Endodermal cell (in vitro differentiated cells): ENCODE results near the gene VPS13A. TPM values are rescaled to one million over a fixed set of nuclear protein-coding genes. Genes with fewer than 3 reads are reported as not detected.

Source experiments
- DNase-seq: peaks from one replicate; pipeline ENCODE4 v3.0.0-alpha.2; 2017
- H3K27ac ChIP-seq: 2 replicates; pipeline ENCODE4 v1.5.1; 2013; ENCODE audit warnings: mild to moderate bottlenecking, low read depth, low read length, moderate library complexity
- H3K27me3 ChIP-seq: 2 replicates; pipeline ENCODE4 v1.6.1; 2013; ENCODE audit warnings: mild to moderate bottlenecking, low read length, moderate library complexity; ENCODE audit not compliant: insufficient read depth, control insufficient read depth, poor library complexity, severe bottlenecking
- H3K36me3 ChIP-seq: 2 replicates; pipeline ENCODE4 v1.7.0; 2013; ENCODE audit warnings: mild to moderate bottlenecking, low read length, moderate library complexity; ENCODE audit not compliant: control insufficient read depth, insufficient read depth
- H3K4me1 ChIP-seq: one replicate; pipeline ENCODE4 v1.7.0; 2013; ENCODE audit warnings: low read length; ENCODE audit not compliant: control insufficient read depth, insufficient read depth
- H3K4me3 ChIP-seq: 2 replicates; pipeline ENCODE4 v1.5.1; 2013; ENCODE audit warnings: mild to moderate bottlenecking, low read length, moderate library complexity
- H3K9ac ChIP-seq: 2 replicates; pipeline ENCODE4 v1.6.1; 2013; ENCODE audit warnings: mild to moderate bottlenecking, low read length, moderate library complexity; ENCODE audit not compliant: poor library complexity, severe bottlenecking; ENCODE audit errors: extremely low read depth
- H3K9me3 ChIP-seq: 2 replicates; pipeline ENCODE4 v1.6.1; 2013; ENCODE audit warnings: mild to moderate bottlenecking, low read length, moderate library complexity; ENCODE audit not compliant: control insufficient read depth
- H3K27ac Mint-ChIP-seq: 2 replicates; pipeline ENCODE4 v1.8.0; 2020; ENCODE audit warnings: mixed read lengths
- H3K27me3 Mint-ChIP-seq: 2 replicates; pipeline ENCODE4 v1.8.0; 2021; ENCODE audit warnings: mild to moderate bottlenecking, mixed read lengths; ENCODE audit not compliant: insufficient read depth
- H3K36me3 Mint-ChIP-seq: 2 replicates; pipeline ENCODE4 v1.8.0; 2020; ENCODE audit warnings: low read depth, mixed read lengths
- H3K4me1 Mint-ChIP-seq: 2 replicates; pipeline ENCODE4 v1.8.0; 2020; ENCODE audit warnings: mixed read lengths
- H3K4me3 Mint-ChIP-seq: 2 replicates; pipeline ENCODE4 v1.8.0; 2020; ENCODE audit warnings: mild to moderate bottlenecking, moderate library complexity, mixed read lengths
- H3K9me3 Mint-ChIP-seq: 2 replicates; pipeline ENCODE4 v1.8.0; 2020; ENCODE audit warnings: mild to moderate bottlenecking, mixed read lengths
- WGBS, 2 experiments: methylation state at CpG; one replicate each; pipeline versions ENCODE4 v1.1.5 to v1.1.7; 2013; ENCODE audit warnings: missing lambda C conversion rate in 2 of 2, mixed read lengths in 1 of 2; ENCODE audit not compliant: insufficient coverage in 1 of 2, insufficient read length in 1 of 2; 5-methylcytosine and 5-hydroxymethylcytosine counted together
- total RNA-seq, 2 donors: library from RNA; stranded (reverse); fragmentation: NEBNext Ultra II Directional in 1 of 2; extraction: Animal tissue kit (Norgen Biotek cat#: 25700) in 1 of 2; gene quantifications; 2 replicates in 1 of 2; 3 replicates in 1 of 2; pipeline ENCODE4 v1.2.1, GENCODE V29; 2021
- TF ChIP-seq, protein P1 (sequence below): fragments of 200-600 bp; sonication (generic); conservative IDR thresholded peaks from 2 replicates; pipeline ENCODE4 v1.5.0; 2021; ENCODE audit warnings: antibody characterized with exemption, mild to moderate bottlenecking

The VPS13A gene
- total RNA-seq, 2 donors from 2014 or later, result 37.2 to 41.6 TPM

DNA sequence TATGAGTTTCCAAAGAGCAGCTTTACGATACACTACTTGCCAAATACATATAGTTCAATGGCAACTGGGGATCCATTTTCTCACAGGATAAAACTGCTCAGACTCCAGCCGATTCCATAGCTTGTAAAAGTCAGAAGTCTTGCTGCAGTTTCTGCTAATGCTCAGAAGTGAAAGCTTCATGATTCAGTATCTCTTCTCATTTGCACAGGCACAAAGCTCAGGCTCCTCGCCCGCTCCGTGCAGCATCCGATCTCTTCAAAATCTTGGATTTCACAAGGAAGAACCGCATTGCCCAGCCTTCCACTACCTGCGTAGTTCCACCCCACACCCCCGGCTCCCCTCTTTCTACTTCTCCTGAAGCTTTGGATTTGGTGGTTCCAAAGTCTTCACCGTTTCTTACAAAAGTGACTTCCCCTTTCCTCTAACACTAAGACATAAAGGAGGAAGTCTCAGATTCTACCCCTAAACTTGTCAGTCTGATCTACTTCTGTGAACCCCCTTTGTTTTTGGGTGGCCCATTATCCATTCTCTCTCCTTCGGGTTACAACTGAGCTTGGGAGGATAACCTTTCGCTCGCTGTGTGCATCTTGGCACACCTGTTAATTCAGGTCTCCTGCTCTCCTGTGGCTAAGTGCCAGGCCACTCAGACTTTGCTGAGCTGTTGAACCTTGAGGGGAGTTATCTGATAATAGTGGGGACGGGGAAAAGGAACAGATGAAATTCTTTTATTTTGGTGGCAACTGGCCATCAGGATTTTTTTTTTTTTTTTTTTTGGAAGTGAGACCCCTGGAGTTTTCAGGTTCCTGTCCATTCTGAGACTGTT lies 276.7 kb downstream of the VPS13A start:
- H3K4me1 Mint-ChIP-seq, result peaks cover 12% of the 10 kb centered on the region
- Histone ChIP-seq H3K4me1 (no peaks in the 10 kb centered on the region), H3K27me3 (peaks cover 31% of the 10 kb centered on the region), H3K27ac (no peak overlapping the region), H3K36me3 (no peaks in the 10 kb centered on the region), H3K9me3 (peaks cover 12% of the 10 kb centered on the region), H3K4me3 (no peak overlapping the region), H3K9ac (no peak overlapping the region)
- H3K36me3 Mint-ChIP-seq, result peaks cover 2% of the 10 kb centered on the region
- no peak overlapping the region for H3K27ac Mint-ChIP-seq
- peaks cover 23% of the 10 kb centered on the region for H3K27me3 Mint-ChIP-seq
- 88 to 90% methylated on average over 11 to 14 of the region's 14 CpGs for WGBS, 2 experiments
- peaks cover 10% of the 10 kb centered on the region for H3K9me3 Mint-ChIP-seq
- TF ChIP-seq, protein P1, sequence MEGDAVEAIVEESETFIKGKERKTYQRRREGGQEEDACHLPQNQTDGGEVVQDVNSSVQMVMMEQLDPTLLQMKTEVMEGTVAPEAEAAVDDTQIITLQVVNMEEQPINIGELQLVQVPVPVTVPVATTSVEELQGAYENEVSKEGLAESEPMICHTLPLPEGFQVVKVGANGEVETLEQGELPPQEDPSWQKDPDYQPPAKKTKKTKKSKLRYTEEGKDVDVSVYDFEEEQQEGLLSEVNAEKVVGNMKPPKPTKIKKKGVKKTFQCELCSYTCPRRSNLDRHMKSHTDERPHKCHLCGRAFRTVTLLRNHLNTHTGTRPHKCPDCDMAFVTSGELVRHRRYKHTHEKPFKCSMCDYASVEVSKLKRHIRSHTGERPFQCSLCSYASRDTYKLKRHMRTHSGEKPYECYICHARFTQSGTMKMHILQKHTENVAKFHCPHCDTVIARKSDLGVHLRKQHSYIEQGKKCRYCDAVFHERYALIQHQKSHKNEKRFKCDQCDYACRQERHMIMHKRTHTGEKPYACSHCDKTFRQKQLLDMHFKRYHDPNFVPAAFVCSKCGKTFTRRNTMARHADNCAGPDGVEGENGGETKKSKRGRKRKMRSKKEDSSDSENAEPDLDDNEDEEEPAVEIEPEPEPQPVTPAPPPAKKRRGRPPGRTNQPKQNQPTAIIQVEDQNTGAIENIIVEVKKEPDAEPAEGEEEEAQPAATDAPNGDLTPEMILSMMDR, result no peak
- DNase-seq, result peak; percentile 20
- H3K4me3 Mint-ChIP-seq, result no peak overlapping the region

DNA sequence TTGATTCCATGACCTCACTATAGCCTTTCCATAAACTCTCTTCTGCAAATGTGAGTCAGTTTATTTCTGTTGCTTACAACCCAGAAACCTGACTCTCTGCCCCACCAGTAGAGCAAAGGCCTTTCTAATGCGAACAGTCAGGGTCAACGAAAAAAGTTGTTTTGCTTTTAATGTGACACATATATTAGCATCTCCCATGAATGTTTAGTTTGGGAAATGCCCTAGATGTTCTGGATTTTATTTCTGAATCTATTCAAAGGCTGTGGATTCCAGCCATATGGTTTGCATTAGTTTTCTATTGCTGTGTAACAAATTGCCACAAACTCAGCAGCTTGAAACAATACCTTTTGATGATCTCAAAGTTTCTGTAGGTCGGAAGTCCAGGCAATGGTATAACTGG lies 277.3 kb downstream of the VPS13A start:
- Mint-ChIP-seq H3K27me3 (peaks cover 23% of the 10 kb centered on the region), H3K4me3 (no peak overlapping the region), H3K27ac (no peak overlapping the region), H3K36me3 (peaks cover 2% of the 10 kb centered on the region), H3K9me3 (peaks cover 10% of the 10 kb centered on the region), H3K4me1 (peaks cover 12% of the 10 kb centered on the region)
- no peaks in the 10 kb centered on the region for H3K4me1 ChIP-seq
- no peak for DNase-seq
- 86 to 88% methylated on average over 1 to 3 of the region's 3 CpGs for WGBS, 2 experiments
- H3K27me3 ChIP-seq, result peaks cover 31% of the 10 kb centered on the region
- no peak overlapping the region for H3K4me3 ChIP-seq
- peaks cover 12% of the 10 kb centered on the region for H3K9me3 ChIP-seq
- TF ChIP-seq, protein P1, result no peak
- no peak overlapping the region for H3K27ac ChIP-seq
- H3K9ac ChIP-seq, result no peak overlapping the region
- H3K36me3 ChIP-seq, result no peaks in the 10 kb centered on the region

DNA sequence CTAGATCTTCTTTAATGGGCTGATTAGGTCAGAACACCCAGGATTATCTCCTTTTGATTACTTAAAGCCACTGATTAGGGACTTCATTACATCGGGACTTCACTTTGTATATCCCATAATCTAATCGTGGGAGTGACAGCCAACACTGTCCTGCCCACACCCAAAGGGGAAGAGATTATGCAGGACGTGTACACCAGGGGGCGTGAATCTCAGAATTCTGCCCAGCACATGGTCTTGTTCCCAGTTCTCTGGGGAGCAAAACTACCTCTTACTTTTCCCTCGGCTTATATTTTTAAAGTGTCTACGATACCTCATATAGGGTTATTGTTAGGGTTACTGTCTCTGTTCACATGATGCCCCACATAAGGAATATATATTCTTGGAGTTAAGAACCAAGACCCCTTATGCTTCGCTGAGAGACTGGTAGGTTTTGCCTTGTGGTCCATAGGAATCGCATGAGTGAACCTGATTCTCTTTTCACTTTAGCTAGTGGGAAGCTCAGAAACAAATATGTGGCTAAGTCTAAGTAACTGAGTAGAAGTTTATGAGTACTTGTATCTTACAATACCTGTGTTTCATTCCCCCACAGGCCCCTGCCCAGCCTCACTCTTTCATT lies 278.1 kb downstream of the VPS13A start:
- Histone ChIP-seq H3K36me3 (no peaks in the 10 kb centered on the region), H3K27ac (no peak overlapping the region), H3K9ac (no peak overlapping the region), H3K27me3 (peaks cover 31% of the 10 kb centered on the region), H3K4me3 (no peak overlapping the region), H3K9me3 (peaks cover 9% of the 10 kb centered on the region), H3K4me1 (no peaks in the 10 kb centered on the region)
- WGBS, 2 experiments, result 68 to 81% methylated on average over 2 to 8 of the region's 8 CpGs
- Mint-ChIP-seq H3K9me3 (peaks cover 6% of the 10 kb centered on the region), H3K36me3 (peaks cover 2% of the 10 kb centered on the region), H3K4me3 (no peak overlapping the region), H3K27ac (no peak overlapping the region), H3K4me1 (peaks cover 14% of the 10 kb centered on the region), H3K27me3 (peaks cover 23% of the 10 kb centered on the region)
- DNase-seq, result peak; percentile 79
- TF ChIP-seq, protein P1, result peak; percentile 77
